NCI-H1105 treated with DMSO at 0.1 percent for 48 hours (cell line): ENCODE data around the gene TGFBR1.
A peak's percentile ranks its signal among the peaks of the same experiment; 100 is the strongest.
"Not testable (repeated sequence)": the region's sequence is repeated elsewhere in the genome, so short reads cannot be mapped to it uniquely, and the experiment has no call there.

Experiments
- DNase-seq: peaks from one replicate; lab custom pipeline; 2025; lab: John Stamatoyannopoulos, UW

The TGFBR1 gene

GRCh38 chr9:99076030-99076429 is 28.9 kb upstream of the TGFBR1 start:
- DNase-seq, result no peak

GRCh38 chr9:99076483-99077171 is 28.3 kb upstream of the TGFBR1 start:
- no peak for DNase-seq

- DNase-seq, result no peak
These were observed 26.2 kb upstream of the TGFBR1 start for GRCh38 chr9:99078717-99079116.

- no peak for DNase-seq
These were observed 25.4 kb upstream of the TGFBR1 start for GRCh38 chr9:99079542-99079941.

- DNase-seq, result no peak
These were observed 21.9 kb upstream of the TGFBR1 start for GRCh38 chr9:99083051-99083450.

GRCh38 chr9:99085949-99086948 is 18.7 kb upstream of the TGFBR1 start:
- no peak for DNase-seq

GRCh38 chr9:99087462-99087861 is 17.5 kb upstream of the TGFBR1 start:
- no peak for DNase-seq

GRCh38 chr9:99090336-99091130 is 14.4 kb upstream of the TGFBR1 start:
- DNase-seq, result no peak

GRCh38 chr9:99092643-99093491 is 12.0 kb upstream of the TGFBR1 start:
- DNase-seq, result no peak

GRCh38 chr9:99093492-99093791 is 11.5 kb upstream of the TGFBR1 start:
- DNase-seq, result no peak

- no peak for DNase-seq
These were observed 9.3 kb upstream of the TGFBR1 start for GRCh38 chr9:99095565-99095964.

- DNase-seq, result no peak
These were observed 8.5 kb upstream of the TGFBR1 start for GRCh38 chr9:99096409-99096808.

GRCh38 chr9:99099806-99100585 is 4.9 kb upstream of the TGFBR1 start:
- DNase-seq, result not testable (repeated sequence)

GRCh38 chr9:99101271-99101670 is 3.6 kb upstream of the TGFBR1 start:
- DNase-seq, result no peak

GRCh38 chr9:99101812-99102211 is 3.1 kb upstream of the TGFBR1 start:
- no peak for DNase-seq

GRCh38 chr9:99103054-99103895 is 1.6 kb upstream of the TGFBR1 start:
- no peak for DNase-seq

GRCh38 chr9:99103901-99104458 is 933 bp upstream of the TGFBR1 start:
- DNase-seq, result no peak

GRCh38 chr9:99105152-99106043 is 485 bp downstream of the TGFBR1 start:
- peak; percentile 9 for DNase-seq

GRCh38 chr9:99106044-99106375 is 1.1 kb downstream of the TGFBR1 start:
- no peak for DNase-seq
